Hepatocyte (in vitro differentiated cells): ENCODE measurements around the gene SRP14. TPM values are rescaled to one million over a fixed set of nuclear protein-coding genes. Genes with fewer than 3 reads are reported as not detected.

Experiments
- DNase-seq: peaks from one replicate; pipeline ENCODE4 v3.0.0-alpha.2; 2016; ENCODE audit warnings: low spot score
- H2AFZ ChIP-seq: fragments of 200-600 bp; sonication (generic); 2 replicates; pipeline ENCODE4 v1.6.0; 2016; ENCODE audit warnings: antibody characterized with exemption, mild to moderate bottlenecking
- H3K27ac ChIP-seq: fragments of 200-600 bp; sonication (generic); 2 replicates; pipeline ENCODE4 v1.5.1; 2016; ENCODE audit warnings: mild to moderate bottlenecking
- H3K27me3 ChIP-seq: fragments of 200-600 bp; sonication (generic); 2 replicates; pipeline ENCODE4 v1.6.1; 2016
- H3K36me3 ChIP-seq: fragments of 200-600 bp; sonication (generic); replicated peaks from 2 replicates; pipeline ENCODE4 v1.5.1; 2016; ENCODE audit warnings: low read depth; ENCODE audit not compliant: insufficient read depth
- H3K4me1 ChIP-seq: fragments of 200-600 bp; sonication (generic); 2 replicates; pipeline ENCODE4 v1.5.1; 2016; ENCODE audit warnings: mild to moderate bottlenecking, moderate library complexity; ENCODE audit not compliant: insufficient read depth
- H3K4me2 ChIP-seq: fragments of 200-600 bp; sonication (generic); 2 replicates; pipeline ENCODE4 v1.6.0; 2016
- H3K4me3 ChIP-seq: fragments of 200-600 bp; sonication (generic); 2 replicates; pipeline ENCODE4 v1.5.1; 2016; ENCODE audit warnings: mild to moderate bottlenecking
- H3K79me2 ChIP-seq: fragments of 200-600 bp; sonication (generic); 2 replicates; pipeline ENCODE4 v1.6.0; 2017; ENCODE audit warnings: mild to moderate bottlenecking
- H3K9me2 ChIP-seq: fragments of 200-600 bp; sonication (generic); replicated peaks from 2 replicates; pipeline ENCODE4 v1.6.0; 2017; ENCODE audit warnings: mild to moderate bottlenecking; ENCODE audit not compliant: insufficient read depth
- H3K9me3 ChIP-seq: fragments of 200-600 bp; sonication (generic); 2 replicates; pipeline ENCODE4 v1.5.1; 2016; ENCODE audit warnings: low read depth, mild to moderate bottlenecking
- H4K20me1 ChIP-seq: fragments of 200-600 bp; sonication (generic); 2 replicates; pipeline ENCODE4 v1.6.0; 2016; ENCODE audit warnings: mild to moderate bottlenecking; ENCODE audit not compliant: insufficient read depth, poor library complexity, severe bottlenecking
- CTCF ChIP-seq: fragments of 200-600 bp; sonication (generic); IDR thresholded peaks from 2 replicates; pipeline ENCODE4 v1.5.1; 2016; ENCODE audit warnings: antibody characterized with exemption, mild to moderate bottlenecking; ENCODE audit not compliant: poor library complexity
- EZH2 ChIP-seq: fragments of 200-600 bp; sonication (generic); IDR thresholded peaks from 2 replicates; pipeline ENCODE4 v1.6.1; 2016; ENCODE audit warnings: antibody characterized with exemption, mild to moderate bottlenecking, borderline replicate concordance
- EZH2phosphoT487 ChIP-seq: fragments of 200-600 bp; sonication (generic); IDR thresholded peaks from one replicate; pipeline ENCODE4 v1.6.1; 2018; ENCODE audit warnings: antibody characterized with exemption, mild to moderate bottlenecking, low read depth, moderate library complexity; ENCODE audit not compliant: unreplicated experiment, severe bottlenecking
- WGBS: methylation state at CpG from one replicate; pipeline ENCODE4 v1.1.6; 2016; ENCODE audit warnings: low lambda C conversion rate; ENCODE audit errors: missing lambda C conversion rate; 5-methylcytosine and 5-hydroxymethylcytosine counted together
- polyA plus RNA-seq: library from polyadenylated mRNA; unstranded; fragments of >200 nt; fragmentation: Nextera tagmentation; extraction: Ambion mirVana; gene quantifications from 2 replicates; pipeline ENCODE4 v1.2.1, GENCODE V29; 2016
- total RNA-seq: library from RNA; depleted of rRNA; stranded (reverse); fragments of >200 nt; gene quantifications from 2 replicates; pipeline ENCODE4 v1.2.3, GENCODE V29; 2014

SRP14 gene
- total and polyA plus RNA-seq, 2 experiments from 2014 or later: 219 to 827 TPM

GRCh38 chr15:40058476-40059140 is 19.6 kb upstream of the SRP14 start:
- H3K79me2 ChIP-seq: no peaks in the 10 kb centered on the region
- H3K4me3 ChIP-seq: no peak overlapping the region
- H2AFZ ChIP-seq: no peak overlapping the region
- no peaks in the 10 kb centered on the region for H3K9me2 ChIP-seq
- H3K4me1 ChIP-seq: peaks cover 9% of the 10 kb centered on the region
- TF ChIP-seq EZH2: no peak
- no peak for TF ChIP-seq EZH2phosphoT487
- TF ChIP-seq CTCF: no peak
- no peak overlapping the region for H3K27ac ChIP-seq
- H3K36me3 ChIP-seq: no peaks in the 10 kb centered on the region
- no peaks in the 10 kb centered on the region for H4K20me1 ChIP-seq
- no peaks in the 10 kb centered on the region for H3K9me3 ChIP-seq
- no peak overlapping the region for H3K4me2 ChIP-seq
- DNase-seq: no peak
- 90% methylated on average over 3 of the region's 3 CpGs for WGBS
- H3K27me3 ChIP-seq: no peaks in the 10 kb centered on the region

- TF ChIP-seq EZH2phosphoT487: no peak
- no peak for TF ChIP-seq CTCF
- TF ChIP-seq EZH2: no peak
- Histone ChIP-seq H3K9me3 (no peaks in the 10 kb centered on the region), H3K27ac (no peak overlapping the region), H3K4me2 (no peak overlapping the region), H3K27me3 (no peaks in the 10 kb centered on the region), H3K79me2 (no peaks in the 10 kb centered on the region), H3K9me2 (no peaks in the 10 kb centered on the region), H3K4me3 (no peak overlapping the region), H2AFZ (no peak overlapping the region), H3K4me1 (peaks cover 15% of the 10 kb centered on the region), H4K20me1 (no peaks in the 10 kb centered on the region), H3K36me3 (no peaks in the 10 kb centered on the region)
- 79% methylated on average over 14 of the region's 14 CpGs for WGBS
- no peak for DNase-seq
Measured at GRCh38 chr15:40055576-40056293, 16.8 kb upstream of the SRP14 start.

- no peaks in the 10 kb centered on the region for H3K36me3 ChIP-seq
- peaks cover 15% of the 10 kb centered on the region for H3K4me1 ChIP-seq
- H2AFZ ChIP-seq: no peak overlapping the region
- no peaks in the 10 kb centered on the region for H4K20me1 ChIP-seq
- 76% methylated on average over 6 of the region's 6 CpGs for WGBS
- no peaks in the 10 kb centered on the region for H3K27me3 ChIP-seq
- no peak for DNase-seq
- H3K9me3 ChIP-seq: no peaks in the 10 kb centered on the region
- no peaks in the 10 kb centered on the region for H3K9me2 ChIP-seq
- H3K4me2 ChIP-seq: no peak overlapping the region
- H3K79me2 ChIP-seq: no peaks in the 10 kb centered on the region
- no peak overlapping the region for H3K4me3 ChIP-seq
- TF ChIP-seq EZH2phosphoT487: no peak
- TF ChIP-seq EZH2: no peak
- no peak for TF ChIP-seq CTCF
- no peak overlapping the region for H3K27ac ChIP-seq
Measured at GRCh38 chr15:40054855-40055575, 16.0 kb upstream of the SRP14 start.
